H9 (cell line): ENCODE measurements around the gene LNX2. TPM values are rescaled to one million over a fixed set of nuclear protein-coding genes. Genes with fewer than 3 reads are reported as not detected.

Experiments
- DNase-seq: peaks from one replicate; pipeline ENCODE4 v3.0.0-alpha.2; 2017
- H2AFZ ChIP-seq: one replicate; pipeline ENCODE4 v1.6.1; 2013; ENCODE audit warnings: mild to moderate bottlenecking, low read length, control low read depth, moderate library complexity
- H2AK5ac ChIP-seq: 2 replicates; pipeline ENCODE4 v1.6.1; 2013; ENCODE audit warnings: low read length, control low read depth, mixed read lengths; ENCODE audit not compliant: insufficient read length
- H2BK120ac ChIP-seq: one replicate; pipeline ENCODE4 v1.6.1; 2013; ENCODE audit warnings: low read depth, mild to moderate bottlenecking, low read length, control low read depth, inconsistent platforms; ENCODE audit not compliant: poor library complexity, severe bottlenecking
- H2BK12ac ChIP-seq: 2 replicates; pipeline ENCODE4 v1.6.1; 2013; ENCODE audit warnings: low read length, control low read depth, mixed read lengths, low read depth; ENCODE audit not compliant: insufficient read length
- H2BK15ac ChIP-seq: 2 replicates; pipeline ENCODE4 v1.6.1; 2013; ENCODE audit warnings: low read depth, low read length, control low read depth
- H2BK20ac ChIP-seq: one replicate; pipeline ENCODE4 v1.6.1; 2013; ENCODE audit warnings: low read depth, mild to moderate bottlenecking, low read length, control low read depth, inconsistent platforms; ENCODE audit not compliant: poor library complexity, severe bottlenecking
- H2BK5ac ChIP-seq: 2 replicates; pipeline ENCODE4 v1.6.1; 2013; ENCODE audit warnings: low read length, control low read depth, mixed read lengths; ENCODE audit not compliant: insufficient read length
- H3K14ac ChIP-seq: 2 replicates; pipeline ENCODE4 v1.6.1; 2013; ENCODE audit warnings: low read length, control low read depth; ENCODE audit not compliant: insufficient read depth
- H3K18ac ChIP-seq: 2 replicates; pipeline ENCODE4 v1.6.1; 2013; ENCODE audit warnings: low read depth, mild to moderate bottlenecking, mixed read lengths, low read length, control low read depth; ENCODE audit not compliant: insufficient read length
- H3K23ac ChIP-seq: 2 replicates; pipeline ENCODE4 v1.6.1; 2013; ENCODE audit warnings: low read length, control low read depth, mixed read lengths, low read depth; ENCODE audit not compliant: insufficient read length
- H3K23me2 ChIP-seq: 2 replicates; pipeline ENCODE4 v1.6.1; 2013; ENCODE audit warnings: low read depth, mild to moderate bottlenecking, mixed read lengths, low read length, control low read depth; ENCODE audit not compliant: insufficient read length, poor library complexity, severe bottlenecking
- H3K27ac ChIP-seq: 2 replicates; pipeline ENCODE4 v1.5.1; 2013; ENCODE audit warnings: low read length, control low read depth, mixed read lengths, low read depth; ENCODE audit not compliant: insufficient read length
- H3K27me3 ChIP-seq: 2 replicates; pipeline ENCODE4 v1.6.1; 2013; ENCODE audit warnings: low read length, control low read depth, inconsistent platforms; ENCODE audit not compliant: insufficient read depth
- H3K4ac ChIP-seq: 2 replicates; pipeline ENCODE4 v1.6.1; 2013; ENCODE audit warnings: low read depth, mild to moderate bottlenecking, control low read depth, inconsistent platforms, low read length, moderate library complexity
- H3K4me1 ChIP-seq: 2 replicates; pipeline ENCODE4 v1.6.1; 2013; ENCODE audit warnings: low read length, control low read depth, inconsistent platforms; ENCODE audit not compliant: insufficient read depth
- H3K4me2 ChIP-seq: 2 replicates; pipeline ENCODE4 v1.6.1; 2013; ENCODE audit warnings: low read length, control low read depth, mixed read lengths; ENCODE audit not compliant: insufficient read length, insufficient read depth
- H3K56ac ChIP-seq: 2 replicates; pipeline ENCODE4 v1.6.1; 2013; ENCODE audit warnings: low read depth, mild to moderate bottlenecking, mixed read lengths, low read length, control low read depth; ENCODE audit not compliant: insufficient read length
- H3K79me1 ChIP-seq: 2 replicates; pipeline ENCODE4 v1.6.1; 2013; ENCODE audit warnings: low read depth, mild to moderate bottlenecking, moderate library complexity, low read length, control low read depth, inconsistent platforms; ENCODE audit not compliant: insufficient read depth, poor library complexity, severe bottlenecking
- H3K79me2 ChIP-seq: 2 replicates; pipeline ENCODE4 v1.6.1; 2013; ENCODE audit warnings: low read length, control low read depth, inconsistent platforms; ENCODE audit not compliant: insufficient read depth
- H3K9ac ChIP-seq: 2 replicates; pipeline ENCODE4 v1.6.1; 2013; ENCODE audit warnings: low read length, control low read depth, mixed read lengths; ENCODE audit not compliant: insufficient read length; ENCODE audit errors: extremely low read depth
- H3K9me3 ChIP-seq: one replicate; pipeline ENCODE4 v1.6.1; 2013; ENCODE audit warnings: low read depth, low read length, inconsistent platforms; ENCODE audit not compliant: control insufficient read depth
- H3T11ph ChIP-seq: one replicate; pipeline ENCODE4 v1.6.1; 2013; ENCODE audit warnings: mild to moderate bottlenecking, low read length, control low read depth, inconsistent platforms
- H4K20me1 ChIP-seq: one replicate; pipeline ENCODE4 v1.6.1; 2013; ENCODE audit not compliant: control insufficient read depth, insufficient read length, insufficient read depth
- H4K5ac ChIP-seq: 2 replicates; pipeline ENCODE4 v1.6.1; 2013; ENCODE audit warnings: low read depth, mild to moderate bottlenecking, mixed read lengths, low read length, control low read depth; ENCODE audit not compliant: insufficient read length
- H4K8ac ChIP-seq: replicated peaks from 2 replicates; pipeline ENCODE4 v1.6.1; 2013; ENCODE audit warnings: low read length, control low read depth, mixed read lengths, low read depth; ENCODE audit not compliant: insufficient read length
- H4K91ac ChIP-seq: 2 replicates; pipeline ENCODE4 v1.6.1; 2013; ENCODE audit warnings: low read depth, mild to moderate bottlenecking, moderate library complexity, mixed read lengths, low read length, control low read depth; ENCODE audit not compliant: insufficient read length
- H3K27ac Mint-ChIP-seq, 3 experiments: 2 replicates in 2 of 3; 3 replicates in 1 of 3; pipeline ENCODE4 v1.8.0; 2020 to 2021; ENCODE audit warnings: mixed read lengths in 3 of 3, mild to moderate bottlenecking in 1 of 3, moderate library complexity in 1 of 3
- H3K27me3 Mint-ChIP-seq: 2 replicates; pipeline ENCODE4 v1.8.0; 2021; ENCODE audit warnings: low read depth, mild to moderate bottlenecking, moderate library complexity, mixed read lengths
- H3K36me3 Mint-ChIP-seq, 3 experiments: 2 replicates in 2 of 3; 3 replicates in 1 of 3; pipeline ENCODE4 v1.8.0; 2020 to 2021; ENCODE audit warnings: low read depth in 3 of 3, mixed read lengths in 3 of 3; ENCODE audit not compliant: insufficient read depth in 1 of 3
- H3K4me1 Mint-ChIP-seq, 2 experiments: 2 replicates each; pipeline ENCODE4 v1.8.0; 2020; ENCODE audit warnings: mixed read lengths in 2 of 2
- H3K4me3 Mint-ChIP-seq, 2 experiments: 2 replicates in 1 of 2; 3 replicates in 1 of 2; pipeline ENCODE4 v1.8.0; 2020 to 2021; ENCODE audit warnings: mild to moderate bottlenecking in 2 of 2, mixed read lengths in 2 of 2, moderate library complexity in 1 of 2
- H3K9me3 Mint-ChIP-seq, 2 experiments: 2 replicates in 1 of 2; 3 replicates in 1 of 2; pipeline ENCODE4 v1.8.0; 2020; ENCODE audit warnings: mild to moderate bottlenecking in 2 of 2, mixed read lengths in 2 of 2, moderate library complexity in 1 of 2
- CTCF ChIP-seq: fragments of 200-600 bp; sonication (generic); conservative IDR thresholded peaks from 3 replicates; pipeline ENCODE4 v1.8.0; 2021; ENCODE audit warnings: antibody characterized with exemption, mild to moderate bottlenecking
- WGBS: extraction: QIAGEN DNeasy Blood & Tissue Kit; methylation state at CpG from one replicate; pipeline ENCODE4 v1.1.7; 2013; ENCODE audit warnings: missing lambda C conversion rate, low lambda C conversion rate, mixed read lengths; ENCODE audit not compliant: insufficient read length; ENCODE audit errors: extremely low coverage; 5-methylcytosine and 5-hydroxymethylcytosine counted together
- total RNA-seq: library from RNA; stranded (reverse); gene quantifications from 2 replicates; pipeline ENCODE4 v1.2.1, GENCODE V29; 2021

LNX2 gene
- total RNA-seq, 1 experiment from 2014 or later, result 12.4 TPM

DNA sequence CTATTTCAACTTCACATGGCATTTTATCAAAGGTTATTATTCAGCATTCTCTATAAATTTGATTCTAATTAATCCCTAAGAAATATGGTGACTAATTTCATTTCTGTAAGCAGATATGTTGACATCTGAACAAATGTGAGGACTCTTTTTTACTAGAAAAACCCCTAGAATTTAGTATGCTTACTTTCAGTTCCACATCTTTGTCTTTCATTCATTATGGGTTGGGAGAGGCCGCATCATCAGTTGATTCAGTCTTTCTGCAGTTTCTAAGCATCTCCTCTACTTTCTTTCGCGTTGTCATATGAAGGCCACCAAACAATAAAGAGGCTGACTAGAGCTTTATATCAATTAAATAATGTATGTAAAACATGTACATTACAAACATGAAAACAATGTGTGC lies 114.5 kb downstream of the LNX2 start:
- Histone ChIP-seq H3K23ac (no peak overlapping the region), H3K9ac (no peak overlapping the region), H3K14ac (no peak overlapping the region), H3K27me3 (no peaks in the 10 kb centered on the region), H3K79me2 (no peaks in the 10 kb centered on the region), H2AFZ (no peak overlapping the region), H4K5ac (no peak overlapping the region), H3K56ac (no peak overlapping the region), H3K4me2 (no peak overlapping the region), H4K20me1 (no peaks in the 10 kb centered on the region), H2BK20ac (no peak overlapping the region), H3T11ph (no peak overlapping the region), H3K4ac (no peak overlapping the region), H2BK5ac (no peak overlapping the region), H3K4me1 (no peaks in the 10 kb centered on the region), H2AK5ac (no peak overlapping the region), H4K91ac (no peak overlapping the region), H3K27ac (no peak overlapping the region), H3K9me3 (no peaks in the 10 kb centered on the region), H2BK15ac (no peak overlapping the region), H2BK120ac (no peak overlapping the region), H3K18ac (no peak overlapping the region), H3K23me2 (no peaks in the 10 kb centered on the region), H4K8ac (no peak overlapping the region), H3K79me1 (no peaks in the 10 kb centered on the region), H2BK12ac (no peak overlapping the region)
- DNase-seq, result no peak
- Mint-ChIP-seq H3K27ac (no peak overlapping the region), H3K27me3 (peaks cover 16% of the 10 kb centered on the region), H3K4me3 (no peak overlapping the region), H3K36me3 (no peaks in the 10 kb centered on the region), H3K4me1 (no peaks in the 10 kb centered on the region; a peak in 1 of 4 replicates), H3K9me3 (no peaks in the 10 kb centered on the region)
- no peak for TF ChIP-seq CTCF
- WGBS, result no CpG with 5 or more reads among the region's 3 CpGs
